Measurements from ENCODE around the gene BCL2A1. TPM values are rescaled to one million over a fixed set of nuclear protein-coding genes. Genes with fewer than 3 reads are reported as not detected.
A peak's percentile ranks its signal among the peaks of the same experiment; 100 is the strongest.

The BCL2A1 gene
- total and polyA plus RNA-seq, 10 of the 15 experiments (the other 5 are each of a cell fraction or from before 2014, with no cell fraction given), result 181 to 570 (median 321) TPM

GRCh38 chr15:79966634-79967297, 4.2 kb downstream of the BCL2A1 start (continued):
- no peak for TF ChIP-seq ESRRA (IDR thresholded peaks at IDR 0.05; ENCODE audit: low read length)

- in situ Hi-C loops (cut with MboI) (no loop called here), intact Hi-C loops (cut with micrococcal nuclease; ENCODE audit: unreplicated experiment) (loop anchor here (2.0 to 5.0 kb wide), 2 partner anchors 43 to 96 kb away; no protein-coding TSS in a partner anchor)
- ChIA-PET RAD21 (ENCODE audit: unreplicated experiment) (interaction anchor here (1.0 to 6.2 kb wide), 6 partner anchors 10 to 132 kb away, joined by 3 to 59 read pairs (median 6); no protein-coding TSS in a partner anchor), CTCF (interaction anchor here (0.5 to 3.4 kb wide), 5 partner anchors 8 to 68 kb away, joined by 3 to 29 read pairs (median 4); no protein-coding TSS in a partner anchor), POLR2A (interaction anchor here (0.7 to 6.3 kb wide), 6 partner anchors 12 to 98 kb away, joined by 3 to 66 read pairs (median 4); no protein-coding TSS in a partner anchor), SMC1A (ENCODE audit: uncharacterized antibody, unreplicated experiment) (interaction anchor here (0.6 to 10.3 kb wide), 11 partner anchors 8 to 94 kb away, joined by 3 to 115 read pairs (median 8); partner anchors contain the start of gene MTHFS)
- Histone ChIP-seq H3K36me3 (ENCODE audit: control insufficient read depth in 2 of 2, insufficient read depth in 2 of 2, low read length in 1 of 2) (no peaks in the 10 kb centered on the region), H3K27me3 (replicated peaks in 1 of 2; ENCODE audit: control insufficient read depth in 2 of 2, insufficient read depth in 2 of 2, low read length in 1 of 2) (no peaks in the 10 kb centered on the region), H3K79me2 (ENCODE audit: control insufficient read depth, insufficient read depth, low read length) (peaks cover 94% of the 10 kb centered on the region), H3K9ac (ENCODE audit: control insufficient read depth, insufficient read depth, low read length) (peak overlapping the region; percentile 70), H3K4me1 (ENCODE audit: control insufficient read depth, insufficient read depth, low read length) (no peaks in the 10 kb centered on the region), H3K4me2 (ENCODE audit: control insufficient read depth, insufficient read depth) (peak overlapping the region; percentile 64), H3K27ac (ENCODE audit: control insufficient read depth, insufficient read depth) (peak overlapping the region; percentile 88), H2AFZ (ENCODE audit: control insufficient read depth, low read depth, low read length) (no peak overlapping the region), H3K9me3 (replicated peaks; ENCODE audit: control insufficient read depth, insufficient read depth, low read length) (no peaks in the 10 kb centered on the region; the same call in 2 of the 3 replicates), H4K20me1 (ENCODE audit: control insufficient read depth, insufficient read depth) (no peaks in the 10 kb centered on the region), H3K4me3 (peak overlapping the region; percentile 70)
- peak; percentile 42 for ATAC-seq
- 1% methylated on average over 4 of the region's 4 CpGs for WGBS (ENCODE audit: insufficient coverage, insufficient replicate concordance, low lambda C conversion rate, missing lambda C conversion rate)
- no peak for DNase-seq (ENCODE audit: low read depth, low spot score)
- BruUV-seq (replicated peaks), result no TSS peak
- peak; percentile 88 for FAIRE-seq
- TF ChIP-seq YY1 (IDR thresholded peaks at IDR 0.05; ENCODE audit: low read depth, low read length), result peak; percentile 23; the same call in 1 of the 2 replicates
- TF ChIP-seq ZBED1 (IDR thresholded peaks at IDR 0.05; ENCODE audit: borderline replicate concordance), result peak; percentile 61; the same call in 1 of the 2 replicates
- no peak for TF ChIP-seq ZNF207 (IDR thresholded peaks at IDR 0.05; ENCODE audit: borderline replicate concordance)
- TF ChIP-seq MYC (IDR thresholded peaks at IDR 0.05; ENCODE audit: insufficient read depth, insufficient read length, insufficient replicate concordance, low read length, severe bottlenecking), result no peak
- TF ChIP-seq NFXL1 (IDR thresholded peaks at IDR 0.05; ENCODE audit: borderline replicate concordance), result no peak
- TF ChIP-seq CTCF (IDR thresholded peaks at IDR 0.05 in 2 of 3, conservative IDR thresholded peaks at IDR 0.05 in 1 of 3; ENCODE audit: control insufficient read depth in 2 of 3, extremely low read depth in 1 of 3, insufficient read depth in 1 of 3, low read depth in 3 of 3, low read length in 3 of 3), result no peak
- peak; percentile 4 to 23; a peak in 1 of 4 replicates for TF ChIP-seq IKZF2 (IDR thresholded peaks at IDR 0.05)
- no peak for TF ChIP-seq MTA3 (IDR thresholded peaks at IDR 0.05; ENCODE audit: borderline replicate concordance, low read length)
- TF ChIP-seq CHD1 (IDR thresholded peaks at IDR 0.05; ENCODE audit: low read depth, low read length), result no peak
- peak; percentile 92 for TF ChIP-seq ZNF384 (IDR thresholded peaks at IDR 0.05; ENCODE audit: borderline replicate concordance, low read depth, low read length)
- no peak for TF ChIP-seq NBN (IDR thresholded peaks at IDR 0.05)
- peak; percentile 64 for TF ChIP-seq NR2F1 (conservative IDR thresholded peaks at IDR 0.05)
- TF ChIP-seq NFIC (IDR thresholded peaks at IDR 0.05; ENCODE audit: low read depth, low read length), result 0 out of 2 replicates have a peak, but pooled peaks have one; percentile 30
- no peak for TF ChIP-seq TCF12 (IDR thresholded peaks at IDR 0.05; ENCODE audit: low read depth, low read length)
- TF ChIP-seq PAX5 (IDR thresholded peaks at IDR 0.05; ENCODE audit: borderline replicate concordance, low read depth, low read length), result no peak
- TF ChIP-seq MEF2A (IDR thresholded peaks at IDR 0.05; ENCODE audit: insufficient read depth, low read depth, low read length), result 0 out of 2 replicates have a peak, but pooled peaks have one; percentile 23
- no peak for TF ChIP-seq ZNF274 (IDR thresholded peaks at IDR 0.05; ENCODE audit: insufficient read depth, insufficient read length)
- no peak for TF ChIP-seq CHD2 (IDR thresholded peaks at IDR 0.05; ENCODE audit: borderline replicate concordance, low read depth, low read length)
Observed at GRCh38 chr15:79965846-79966630, 5.0 kb downstream of the BCL2A1 start.

All from GM12878 (cell line).